ENCODE results near the gene FBXW11.

Gene FBXW11

DNA sequence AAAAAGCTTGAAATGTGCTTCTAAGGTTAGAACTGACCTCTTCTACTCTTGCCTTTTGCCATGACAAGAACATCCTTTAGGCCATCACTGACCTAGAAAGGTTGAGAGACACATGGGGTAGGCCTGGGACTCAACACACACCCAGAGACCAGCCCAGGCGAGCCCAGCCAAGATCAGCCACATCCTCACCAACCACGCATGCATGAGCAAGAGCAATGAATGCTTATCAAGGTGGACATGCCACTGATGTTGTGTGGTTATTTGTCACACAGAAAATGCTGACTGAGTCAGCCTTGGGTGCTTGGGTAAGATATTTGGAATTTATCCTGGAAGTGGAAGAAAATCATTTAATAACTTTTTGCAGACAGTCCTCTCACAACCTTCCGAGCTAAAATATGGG lies 181.4 kb downstream of the FBXW11 start:
- Histone ChIP-seq H3K9me3 (ENCODE audit: severe bottlenecking) (no peaks in the 10 kb centered on the region), H3K27me3 (ENCODE audit: insufficient read depth, poor library complexity, severe bottlenecking) (no peaks in the 10 kb centered on the region), H3K4me1 (ENCODE audit: insufficient read depth, poor library complexity, severe bottlenecking) (no peaks in the 10 kb centered on the region), H3K27ac (ENCODE audit: poor library complexity, severe bottlenecking) (no peak overlapping the region), H3K36me3 (ENCODE audit: low read depth) (no peaks in the 10 kb centered on the region), H3K4me3 (ENCODE audit: severe bottlenecking) (no peak overlapping the region)
- no peak for DNase-seq (ENCODE audit: low spot score)
- TF ChIP-seq, protein P1, sequence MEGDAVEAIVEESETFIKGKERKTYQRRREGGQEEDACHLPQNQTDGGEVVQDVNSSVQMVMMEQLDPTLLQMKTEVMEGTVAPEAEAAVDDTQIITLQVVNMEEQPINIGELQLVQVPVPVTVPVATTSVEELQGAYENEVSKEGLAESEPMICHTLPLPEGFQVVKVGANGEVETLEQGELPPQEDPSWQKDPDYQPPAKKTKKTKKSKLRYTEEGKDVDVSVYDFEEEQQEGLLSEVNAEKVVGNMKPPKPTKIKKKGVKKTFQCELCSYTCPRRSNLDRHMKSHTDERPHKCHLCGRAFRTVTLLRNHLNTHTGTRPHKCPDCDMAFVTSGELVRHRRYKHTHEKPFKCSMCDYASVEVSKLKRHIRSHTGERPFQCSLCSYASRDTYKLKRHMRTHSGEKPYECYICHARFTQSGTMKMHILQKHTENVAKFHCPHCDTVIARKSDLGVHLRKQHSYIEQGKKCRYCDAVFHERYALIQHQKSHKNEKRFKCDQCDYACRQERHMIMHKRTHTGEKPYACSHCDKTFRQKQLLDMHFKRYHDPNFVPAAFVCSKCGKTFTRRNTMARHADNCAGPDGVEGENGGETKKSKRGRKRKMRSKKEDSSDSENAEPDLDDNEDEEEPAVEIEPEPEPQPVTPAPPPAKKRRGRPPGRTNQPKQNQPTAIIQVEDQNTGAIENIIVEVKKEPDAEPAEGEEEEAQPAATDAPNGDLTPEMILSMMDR (IDR thresholded peaks at IDR 0.05; ENCODE audit: poor library complexity, severe bottlenecking) = no peak
- ATAC-seq (ENCODE audit: low read depth) = peak; percentile 17; the same call in 1 of the 3 replicates

DNA sequence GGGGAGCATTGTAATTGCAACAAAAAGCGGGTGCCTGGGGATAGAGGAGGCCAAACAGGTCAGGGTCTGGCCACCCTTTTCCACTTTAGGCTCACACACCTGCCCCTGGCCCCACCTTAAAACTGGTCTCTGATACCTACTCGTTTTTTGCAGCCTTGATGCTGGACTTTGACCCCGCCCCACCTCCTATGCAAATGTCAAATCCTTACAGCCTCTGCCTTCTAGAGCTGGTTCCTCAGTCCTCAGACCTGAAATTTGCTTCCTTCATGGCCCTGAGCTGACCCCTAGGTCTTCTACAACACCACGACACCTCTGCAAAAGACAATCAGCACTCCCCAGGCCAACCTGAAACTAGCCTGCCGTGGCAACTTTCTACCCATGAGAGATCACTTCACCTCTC lies 183.2 kb downstream of the FBXW11 start:
- no peak for ATAC-seq (ENCODE audit: low read depth)

DNA sequence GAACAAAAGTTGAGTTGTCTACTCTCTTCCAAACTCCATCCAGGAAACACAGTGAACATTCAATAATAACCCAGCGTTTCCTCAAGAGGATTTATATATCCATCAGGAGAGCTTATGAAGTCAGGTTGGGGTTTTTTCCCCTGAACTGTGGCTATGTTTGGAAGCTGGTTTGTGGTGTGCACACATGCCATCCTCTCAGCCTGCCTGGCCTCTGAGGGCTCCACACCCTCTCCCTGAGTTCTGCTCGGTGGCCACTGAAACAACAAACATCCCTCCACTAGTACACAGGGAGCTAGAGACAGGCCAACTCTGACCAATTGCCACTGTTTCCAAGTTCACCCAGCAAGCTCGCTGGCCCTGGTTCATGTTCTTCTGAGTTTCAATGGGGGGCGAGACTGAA lies 185.2 kb downstream of the FBXW11 start:
- peaks cover 4% of the 10 kb centered on the region for H3K27me3 ChIP-seq (ENCODE audit: insufficient read depth, poor library complexity, severe bottlenecking)
- TF ChIP-seq, protein P1 (IDR thresholded peaks at IDR 0.05; ENCODE audit: poor library complexity, severe bottlenecking) = no peak
- ATAC-seq (ENCODE audit: low read depth) (no peak), DNase-seq (ENCODE audit: low spot score) (no peak)
- H3K36me3 ChIP-seq (ENCODE audit: low read depth) = no peaks in the 10 kb centered on the region
- H3K9me3 ChIP-seq (ENCODE audit: severe bottlenecking) = no peaks in the 10 kb centered on the region
- no peak overlapping the region for H3K4me3 ChIP-seq (ENCODE audit: severe bottlenecking)
- H3K27ac ChIP-seq (ENCODE audit: poor library complexity, severe bottlenecking) = no peak overlapping the region
- H3K4me1 ChIP-seq (ENCODE audit: insufficient read depth, poor library complexity, severe bottlenecking) = no peaks in the 10 kb centered on the region

More for the DNA sequence above, 183.2 kb downstream of the FBXW11 start:
- TF ChIP-seq, protein P1 (IDR thresholded peaks at IDR 0.05; ENCODE audit: poor library complexity, severe bottlenecking) = no peak
- H3K27ac ChIP-seq (ENCODE audit: poor library complexity, severe bottlenecking) = no peak overlapping the region
- H3K36me3 ChIP-seq (ENCODE audit: low read depth) = no peaks in the 10 kb centered on the region
- H3K27me3 ChIP-seq (ENCODE audit: insufficient read depth, poor library complexity, severe bottlenecking) = peaks cover 4% of the 10 kb centered on the region
- no peak overlapping the region for H3K4me3 ChIP-seq (ENCODE audit: severe bottlenecking)
- DNase-seq (ENCODE audit: low spot score) = no peak
- no peaks in the 10 kb centered on the region for H3K4me1 ChIP-seq (ENCODE audit: insufficient read depth, poor library complexity, severe bottlenecking)
- no peaks in the 10 kb centered on the region for H3K9me3 ChIP-seq (ENCODE audit: severe bottlenecking)

DNA sequence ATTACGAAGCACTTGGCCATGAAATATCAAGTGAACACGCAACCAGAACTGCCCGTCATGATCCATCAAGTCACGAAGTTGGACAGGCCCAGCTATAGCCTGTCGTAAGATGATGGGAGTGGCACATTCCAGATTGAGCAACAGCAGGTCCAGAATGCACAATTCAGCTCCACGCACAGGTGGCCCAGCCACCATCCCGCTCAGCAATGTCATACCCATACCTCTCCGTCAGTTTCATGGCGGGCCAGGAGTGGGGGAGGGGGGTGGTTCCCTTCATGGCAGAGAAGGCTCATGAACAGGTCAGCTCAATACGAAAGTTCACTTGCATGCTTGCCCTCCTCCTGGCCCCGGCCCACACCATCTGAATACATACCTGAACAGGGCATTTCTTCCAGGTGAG lies 185.9 kb downstream of the FBXW11 start:
- DNase-seq (ENCODE audit: low spot score) (no peak), ATAC-seq (ENCODE audit: low read depth) (no peak)
- TF ChIP-seq, protein P1 (IDR thresholded peaks at IDR 0.05; ENCODE audit: poor library complexity, severe bottlenecking) = no peak
- Histone ChIP-seq H3K27me3 (ENCODE audit: insufficient read depth, poor library complexity, severe bottlenecking) (peaks cover 4% of the 10 kb centered on the region), H3K4me1 (ENCODE audit: insufficient read depth, poor library complexity, severe bottlenecking) (no peaks in the 10 kb centered on the region), H3K27ac (ENCODE audit: poor library complexity, severe bottlenecking) (no peak overlapping the region), H3K4me3 (ENCODE audit: severe bottlenecking) (no peak overlapping the region), H3K36me3 (ENCODE audit: low read depth) (no peaks in the 10 kb centered on the region), H3K9me3 (ENCODE audit: severe bottlenecking) (no peaks in the 10 kb centered on the region)

DNA sequence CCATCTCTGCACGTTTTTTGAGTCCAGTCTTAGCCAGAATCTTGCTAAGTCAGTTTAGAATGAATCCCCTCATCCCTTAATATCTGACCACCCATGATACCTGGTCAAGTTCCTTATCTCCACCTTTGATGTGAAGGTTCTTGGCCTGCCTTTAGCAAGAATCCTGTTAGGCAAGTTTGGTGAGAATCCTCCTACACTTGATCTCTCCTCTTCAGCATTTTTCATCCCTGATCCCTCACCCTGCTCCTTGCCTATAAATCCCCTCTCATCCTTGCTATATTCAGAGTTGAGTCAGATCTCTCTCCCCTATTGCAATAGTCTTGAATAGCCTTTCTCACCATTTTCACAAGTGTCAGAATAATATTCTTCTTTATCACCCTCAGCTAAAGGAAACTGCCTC lies 189.8 kb downstream of the FBXW11 start:
- peaks cover 4% of the 10 kb centered on the region for H3K27me3 ChIP-seq (ENCODE audit: insufficient read depth, poor library complexity, severe bottlenecking)
- no peak overlapping the region for H3K27ac ChIP-seq (ENCODE audit: poor library complexity, severe bottlenecking)
- TF ChIP-seq, protein P1 (IDR thresholded peaks at IDR 0.05; ENCODE audit: poor library complexity, severe bottlenecking) = no peak
- ATAC-seq (ENCODE audit: low read depth) = no peak
- DNase-seq (ENCODE audit: low spot score) = no peak
- no peak overlapping the region for H3K4me3 ChIP-seq (ENCODE audit: severe bottlenecking)
- no peaks in the 10 kb centered on the region for H3K36me3 ChIP-seq (ENCODE audit: low read depth)
- H3K9me3 ChIP-seq (ENCODE audit: severe bottlenecking) = no peaks in the 10 kb centered on the region
- H3K4me1 ChIP-seq (ENCODE audit: insufficient read depth, poor library complexity, severe bottlenecking) = no peaks in the 10 kb centered on the region

Data from RWPE2 (cell line).